Amygdala (tissue), 56 donors: Measurements from ENCODE around the gene STEAP1B.
"Not testable (repeated sequence)": the region's sequence is repeated elsewhere in the genome, so short reads cannot be mapped to it uniquely, and the experiment has no call there.

Experiments
- DNase-seq, 56 donors: peaks; one replicate each; lab custom pipeline; 2025; lab: John Stamatoyannopoulos, UW

Gene STEAP1B

GRCh38 chr7:22499044-22499443 lies 944 bp downstream of the STEAP1B start:
- no peak for DNase-seq

GRCh38 chr7:22496912-22497311 lies 3.1 kb downstream of the STEAP1B start:
- DNase-seq: not testable (repeated sequence)

- not testable (repeated sequence) for DNase-seq
Observed at GRCh38 chr7:22496296-22496888, 3.6 kb downstream of the STEAP1B start.

GRCh38 chr7:22493160-22493925 lies 6.6 kb downstream of the STEAP1B start:
- not testable (repeated sequence) for DNase-seq

- DNase-seq: peak in 53 of 56 donors; percentile 8 to 92 (median 57)
Observed at GRCh38 chr7:22488643-22489462, 11.1 kb downstream of the STEAP1B start.

GRCh38 chr7:22487978-22488642 lies 11.9 kb downstream of the STEAP1B start:
- DNase-seq: no peak

GRCh38 chr7:22486597-22486996 lies 13.4 kb downstream of the STEAP1B start:
- DNase-seq: no peak

GRCh38 chr7:22485189-22485588 lies 14.8 kb downstream of the STEAP1B start:
- DNase-seq: no peak

GRCh38 chr7:22482503-22482902 lies 17.5 kb downstream of the STEAP1B start:
- DNase-seq: no peak

GRCh38 chr7:22481726-22482125 lies 18.3 kb downstream of the STEAP1B start:
- no peak for DNase-seq

- DNase-seq: peak in 1 of 56 donors; percentile 39
Observed at GRCh38 chr7:22480523-22481075, 19.4 kb downstream of the STEAP1B start.

- no peak for DNase-seq
Observed at GRCh38 chr7:22477876-22478450, 22.0 kb downstream of the STEAP1B start.

- no peak for DNase-seq
Observed at GRCh38 chr7:22477262-22477661, 22.7 kb downstream of the STEAP1B start.

GRCh38 chr7:22476824-22477223 lies 23.2 kb downstream of the STEAP1B start:
- no peak for DNase-seq

- DNase-seq: no peak
Observed at GRCh38 chr7:22474645-22475044, 25.3 kb downstream of the STEAP1B start.

GRCh38 chr7:22470981-22471380 lies 29.0 kb downstream of the STEAP1B start:
- peak in 1 of 56 donors; percentile 17 for DNase-seq

GRCh38 chr7:22469371-22470143 lies 30.4 kb downstream of the STEAP1B start:
- no peak for DNase-seq

- DNase-seq: no peak
Observed at GRCh38 chr7:22468609-22469008, 31.4 kb downstream of the STEAP1B start.

GRCh38 chr7:22464299-22464698 lies 35.7 kb downstream of the STEAP1B start:
- DNase-seq: no peak
